GM21737 (cell line): ENCODE measurements around the gene UBE2I.
"Not testable (repeated sequence)": the region's sequence is repeated elsewhere in the genome, so short reads cannot be mapped to it uniquely, and the experiment has no call there.

ENCODE experiments used
- ATAC-seq: cut with Tn5 transposase; IDR thresholded peaks from one replicate; pipeline ENCODE4 v1.9.1; 2021; ENCODE audit warnings: mild to moderate bottlenecking, moderate library complexity; ENCODE audit not compliant: unreplicated experiment

UBE2I gene

GRCh38 chr16:1308977-1309885 is at the start of gene UBE2I:
Gene UBE2I (plus strand): TSS chr16:1309636. CDS start chr16:1314031, 4,395 bp downstream.
- ATAC-seq, result peak; percentile 50

- ATAC-seq, result no peak
Measured at GRCh38 chr16:1259760-1260068, 49.7 kb upstream of the UBE2I start.

GRCh38 chr16:1260101-1260680 is 49.2 kb upstream of the UBE2I start:
- ATAC-seq, result no peak

DNA sequence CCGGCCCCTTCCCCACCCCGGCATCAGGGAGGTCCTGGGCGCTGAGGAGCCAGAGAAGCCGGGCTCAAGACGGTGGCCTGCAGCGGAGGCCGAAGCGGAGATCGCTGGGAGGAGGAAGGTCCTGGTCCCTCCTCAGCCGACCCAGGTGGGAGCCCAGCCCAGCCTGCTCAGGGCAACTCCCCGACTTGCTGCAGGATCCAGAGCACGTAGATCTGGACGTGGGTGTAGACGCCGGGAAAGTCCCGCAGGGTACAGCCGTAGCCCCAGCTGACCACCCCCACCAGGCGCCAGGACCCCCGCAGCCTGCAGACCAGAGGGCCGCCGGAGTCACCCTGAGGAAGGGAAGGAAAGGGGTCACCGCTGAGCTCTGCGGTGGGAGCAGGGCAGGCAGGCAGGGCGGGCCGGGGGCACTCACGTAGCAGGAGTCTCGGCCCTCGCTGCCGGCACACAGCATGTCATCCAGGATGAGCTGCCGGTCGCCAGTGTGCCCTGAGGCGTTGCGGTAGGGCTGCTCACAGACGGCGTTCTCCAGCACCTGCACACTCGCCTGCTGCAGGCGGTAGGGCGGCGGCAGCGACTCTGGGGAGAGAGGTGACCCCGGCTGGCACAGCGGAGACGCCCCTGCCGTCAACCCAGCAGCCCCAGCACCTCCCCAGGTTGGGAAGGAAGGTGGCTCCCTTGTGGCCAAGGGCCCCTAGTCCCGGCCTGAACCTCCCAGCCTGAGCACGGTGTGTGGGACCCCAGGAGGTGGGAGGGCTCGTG is 48.1 kb upstream of the UBE2I start:
- no peak for ATAC-seq

DNA sequence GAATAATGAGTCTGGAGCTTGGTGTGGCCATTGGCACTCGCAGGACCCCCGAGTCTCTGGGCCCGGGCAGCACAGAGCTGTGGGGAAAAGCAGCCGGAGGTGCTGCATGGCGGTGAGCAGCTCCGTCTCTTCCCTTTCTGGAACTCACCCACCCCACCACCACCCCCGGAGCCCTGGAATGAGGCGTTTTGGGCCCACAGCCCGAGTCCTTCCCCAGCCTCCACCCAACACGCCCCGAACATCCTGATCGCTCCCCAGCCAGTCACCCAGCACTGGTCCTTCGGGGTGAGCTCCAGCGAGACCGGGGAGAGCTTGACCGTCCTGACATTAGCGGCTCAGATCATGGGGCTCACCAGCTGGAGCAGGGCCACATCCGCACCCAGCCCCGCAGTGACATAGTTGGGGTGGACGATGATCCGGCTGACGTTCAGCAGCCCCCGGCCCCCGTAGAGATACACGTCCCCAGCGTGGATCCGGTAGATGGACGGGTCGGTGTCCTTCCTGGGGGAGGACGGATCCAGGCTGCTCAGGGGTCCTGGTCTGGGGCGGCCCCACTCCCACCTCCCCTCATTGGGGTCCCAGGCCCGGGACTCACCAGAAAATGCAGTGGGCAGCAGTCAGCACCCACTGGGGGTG is 47.1 kb upstream of the UBE2I start:
- ATAC-seq, result no peak

DNA sequence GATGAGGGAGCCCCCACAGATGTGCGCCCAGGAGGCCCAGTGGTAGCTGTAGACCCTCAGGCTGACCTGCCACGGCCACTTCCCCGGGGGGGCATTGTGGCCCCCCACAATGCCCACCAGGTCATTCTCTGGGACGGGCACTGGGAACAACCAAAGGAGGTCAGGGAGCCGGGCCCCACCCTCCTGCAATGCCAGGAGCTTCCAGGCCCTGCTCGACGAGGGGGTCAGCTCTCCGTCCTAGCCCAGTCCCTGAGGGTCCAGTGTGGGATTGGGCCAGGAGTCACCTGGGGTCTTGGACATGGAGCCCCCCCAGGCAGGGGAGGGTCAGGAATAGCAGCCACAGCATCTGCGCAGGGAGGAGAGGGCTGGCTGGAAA is 46.6 kb upstream of the UBE2I start:
- no peak for ATAC-seq

- ATAC-seq, result no peak
Measured at GRCh38 chr16:1263591-1264344, 45.7 kb upstream of the UBE2I start.

DNA sequence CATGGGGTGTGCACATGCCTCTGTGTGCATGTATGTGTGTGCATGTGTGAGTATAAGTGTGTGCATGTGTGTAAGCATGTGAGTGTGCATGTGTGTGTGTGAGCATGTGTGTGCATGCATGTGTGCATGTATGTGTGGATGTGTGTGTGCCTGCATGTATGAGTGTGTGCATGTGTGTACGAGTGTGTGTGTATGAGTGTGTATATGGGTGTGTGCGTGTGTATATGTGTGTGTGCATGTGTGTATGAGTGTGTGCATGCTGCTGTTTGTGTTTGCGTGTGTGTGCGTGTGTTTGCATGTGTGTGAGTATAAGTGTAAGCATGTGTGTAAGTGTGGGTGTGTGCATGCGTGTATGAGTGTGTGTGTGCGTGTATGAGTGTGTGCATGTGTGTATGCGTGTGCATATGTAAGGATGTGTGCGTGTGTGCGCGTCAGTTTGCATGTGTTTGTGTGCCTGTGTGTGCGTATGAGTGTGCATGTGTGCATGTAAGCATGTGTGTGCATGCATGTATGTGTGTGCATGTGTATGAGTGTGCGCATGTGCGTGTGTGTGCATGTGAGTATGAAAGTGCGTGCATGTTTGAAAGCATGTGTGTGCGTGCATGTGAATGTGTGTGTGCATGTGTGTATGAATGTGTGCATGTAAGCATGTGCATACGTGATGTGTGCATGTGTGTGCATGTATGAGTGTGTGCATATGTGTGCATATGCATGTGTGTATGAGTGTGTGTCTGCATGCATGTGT is 44.9 kb upstream of the UBE2I start:
- ATAC-seq, result no peak

DNA sequence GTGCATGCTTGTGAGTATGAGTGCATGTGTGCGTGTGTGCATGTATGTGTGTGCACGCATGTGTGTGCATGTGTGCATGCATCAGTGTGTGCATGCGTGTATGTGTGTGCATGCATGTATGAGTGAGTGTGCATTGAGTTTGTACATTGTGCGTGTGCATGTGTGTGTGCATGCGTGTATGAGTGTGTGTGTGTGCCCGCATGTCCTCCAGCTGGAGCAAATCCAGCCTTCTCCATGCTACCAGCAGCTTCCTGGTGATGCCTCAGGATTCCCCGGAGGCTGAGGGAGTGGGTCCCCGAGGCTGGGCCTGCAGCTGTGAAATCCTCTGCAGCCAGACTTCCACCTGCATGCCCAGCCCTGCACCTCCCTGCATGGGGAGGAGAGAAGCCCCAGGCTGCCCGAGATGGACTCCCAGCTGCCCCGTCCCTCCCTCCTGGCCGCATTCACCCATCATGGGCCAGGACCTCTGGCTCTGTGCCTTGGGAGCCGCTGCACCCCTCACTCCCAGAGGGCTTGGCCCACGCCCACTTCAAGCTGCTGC is 44.3 kb upstream of the UBE2I start:
- no peak for ATAC-seq

GRCh38 chr16:1265826-1266225 is 43.6 kb upstream of the UBE2I start:
- no peak for ATAC-seq

- not testable (repeated sequence) for ATAC-seq
Measured at GRCh38 chr16:1269418-1269817, 40.0 kb upstream of the UBE2I start.

- ATAC-seq, result no peak
Measured at GRCh38 chr16:1271380-1271723, 38.1 kb upstream of the UBE2I start.

DNA sequence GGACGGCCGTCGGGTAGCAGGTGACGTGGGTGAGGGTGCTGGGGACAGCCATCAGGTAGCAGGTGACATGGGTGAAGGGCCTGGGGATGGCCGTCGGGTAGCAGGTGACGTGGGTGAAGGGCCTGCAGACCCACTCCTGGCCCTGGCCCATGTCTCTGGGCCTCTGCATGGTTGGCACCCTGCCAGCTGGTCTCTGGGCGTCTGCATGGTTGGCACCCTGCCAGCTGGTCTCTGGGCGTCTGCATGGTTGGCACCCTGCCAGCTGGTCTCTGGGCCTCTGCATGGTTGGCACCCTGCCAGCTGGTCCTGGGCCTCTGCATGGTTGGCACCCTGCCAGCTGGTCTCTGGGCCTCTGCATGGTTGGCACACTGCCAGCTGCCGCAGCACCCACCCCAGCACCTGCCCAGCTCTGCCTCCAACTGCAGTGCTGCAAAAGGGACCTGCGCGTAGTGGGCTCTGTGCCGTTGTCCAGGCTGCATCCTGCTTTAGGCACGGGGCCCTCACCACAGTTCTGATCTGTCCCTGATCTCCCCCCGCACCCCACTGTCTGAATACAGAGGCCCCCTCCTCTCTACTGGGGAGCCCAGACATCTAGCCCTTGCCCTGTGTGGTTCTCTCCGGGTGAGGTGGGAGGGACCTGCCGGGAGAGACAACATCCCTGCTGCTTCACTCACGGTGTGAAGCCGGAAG is 37.6 kb upstream of the UBE2I start:
- not testable (repeated sequence) for ATAC-seq

DNA sequence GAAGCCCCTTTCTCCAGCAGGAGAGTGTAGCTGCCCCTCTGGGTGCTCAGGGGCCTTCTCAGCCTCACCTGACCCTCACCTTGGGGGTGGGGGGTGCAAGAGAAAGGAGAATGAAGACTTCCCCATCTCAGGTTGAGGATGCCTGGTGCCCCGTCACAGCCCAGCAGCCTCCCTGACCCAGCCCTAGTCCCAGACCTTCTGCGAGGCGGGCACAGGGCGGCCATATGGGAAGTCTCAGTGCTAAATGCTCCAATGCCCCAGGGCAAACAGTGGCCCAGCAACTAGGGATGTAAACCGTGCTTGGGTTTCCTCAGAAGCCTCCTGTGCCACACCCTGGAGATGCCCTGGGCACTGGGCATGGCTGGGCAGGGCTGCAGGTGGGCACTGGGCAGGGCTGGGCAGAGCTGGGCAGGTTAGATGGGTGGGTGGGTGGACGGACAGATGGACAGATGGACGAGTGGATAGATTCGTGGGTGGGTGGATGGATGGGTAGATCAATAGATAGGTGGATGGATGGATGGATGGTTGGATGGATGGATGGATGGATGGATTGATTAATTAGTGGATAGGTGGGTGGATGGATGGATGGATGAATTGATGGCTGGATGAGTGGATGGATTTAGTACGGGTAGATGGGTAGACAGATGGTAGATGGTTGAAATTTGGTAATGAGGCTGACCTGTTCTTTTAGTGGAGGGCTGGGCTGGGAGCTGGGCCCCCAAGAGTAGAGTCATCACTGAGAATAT is 36.8 kb upstream of the UBE2I start:
- ATAC-seq, result no peak

DNA sequence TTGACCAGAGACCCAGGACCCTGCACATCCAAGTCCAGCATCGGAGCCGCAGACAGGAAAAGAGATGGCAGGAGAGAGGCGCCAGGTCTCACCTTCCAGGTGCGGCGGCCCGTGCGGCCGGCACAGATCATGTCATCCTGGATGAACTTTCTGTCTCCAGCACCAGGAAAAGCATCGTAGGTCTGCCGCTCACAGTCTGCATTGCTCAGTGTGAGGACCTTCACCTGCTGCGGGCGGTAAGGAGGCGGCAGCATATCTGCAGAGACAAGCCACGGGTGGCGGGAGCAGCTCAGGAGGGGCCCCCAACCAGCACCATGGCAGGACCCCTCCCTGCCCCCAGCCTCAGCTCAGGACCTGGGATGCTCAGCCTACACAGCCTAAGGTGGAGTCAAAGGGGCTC is 35.6 kb upstream of the UBE2I start:
- no peak for ATAC-seq

DNA sequence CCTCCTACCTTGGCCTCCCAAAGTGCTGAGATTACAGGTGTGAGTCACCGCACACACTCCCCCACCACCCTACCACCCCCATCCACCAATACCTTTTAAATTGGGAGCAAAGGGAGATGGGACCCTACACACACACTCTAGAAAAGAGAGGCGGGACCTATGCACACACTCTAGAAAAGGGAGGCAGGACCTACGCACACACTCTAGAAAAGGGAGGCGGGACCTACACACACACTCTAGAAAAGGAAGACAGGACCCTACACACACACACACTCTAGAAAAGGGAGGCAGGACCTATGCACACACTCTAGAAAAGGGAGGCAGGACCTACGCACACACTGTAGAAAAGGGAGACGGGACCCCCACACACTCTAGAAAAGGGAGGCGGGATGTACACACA is 34.7 kb upstream of the UBE2I start:
- no peak for ATAC-seq

- no peak for ATAC-seq
Measured at GRCh38 chr16:1275791-1276579, 33.5 kb upstream of the UBE2I start.

GRCh38 chr16:1276580-1276878 is 32.9 kb upstream of the UBE2I start:
- ATAC-seq, result no peak
